GM19035 (cell line): Measurements from ENCODE around the gene KLHL14.
A peak's percentile ranks its signal among the peaks of the same experiment; 100 is the strongest.

Experiments used
- ATAC-seq: cut with Tn5 transposase; IDR thresholded peaks from one replicate; pipeline ENCODE4 v1.9.1; 2021; ENCODE audit not compliant: unreplicated experiment

Gene KLHL14

GRCh38 chr18:32770666-32771168 lies 2.1 kb downstream of the KLHL14 start:
- ATAC-seq = no peak

- ATAC-seq = no peak
These were observed 2.7 kb downstream of the KLHL14 start for GRCh38 chr18:32770054-32770665.

GRCh38 chr18:32769586-32770053 lies 3.2 kb downstream of the KLHL14 start:
- ATAC-seq = no peak

- ATAC-seq = no peak
These were observed 3.7 kb downstream of the KLHL14 start for GRCh38 chr18:32769071-32769585.

- no peak for ATAC-seq
These were observed 5.4 kb downstream of the KLHL14 start for GRCh38 chr18:32767400-32767799.

- ATAC-seq = no peak
These were observed 8.1 kb downstream of the KLHL14 start for GRCh38 chr18:32764611-32765244.

- no peak for ATAC-seq
These were observed 9.5 kb downstream of the KLHL14 start for GRCh38 chr18:32763293-32763692.

- ATAC-seq = no peak
These were observed 11.6 kb downstream of the KLHL14 start for GRCh38 chr18:32761231-32761630.

GRCh38 chr18:32760391-32760790 lies 12.4 kb downstream of the KLHL14 start:
- ATAC-seq = peak; percentile 98

- no peak for ATAC-seq
These were observed 13.1 kb downstream of the KLHL14 start for GRCh38 chr18:32759611-32760167.

GRCh38 chr18:32754508-32755263 lies 18.1 kb downstream of the KLHL14 start:
- ATAC-seq = no peak

GRCh38 chr18:32753656-32754260 lies 19.1 kb downstream of the KLHL14 start:
- no peak for ATAC-seq

GRCh38 chr18:32750328-32750727 lies 22.5 kb downstream of the KLHL14 start:
- ATAC-seq = no peak

- no peak for ATAC-seq
These were observed 23.0 kb downstream of the KLHL14 start for GRCh38 chr18:32749809-32750208.

- no peak for ATAC-seq
These were observed 30.2 kb downstream of the KLHL14 start for GRCh38 chr18:32742579-32742978.

GRCh38 chr18:32735781-32736180 lies 37.0 kb downstream of the KLHL14 start:
- no peak for ATAC-seq

GRCh38 chr18:32734442-32734841 lies 38.4 kb downstream of the KLHL14 start:
- no peak for ATAC-seq

- no peak for ATAC-seq
These were observed 40.7 kb downstream of the KLHL14 start for GRCh38 chr18:32732165-32732564.

- peak; percentile 98 for ATAC-seq
These were observed 42.2 kb downstream of the KLHL14 start for GRCh38 chr18:32730620-32731091.

GRCh38 chr18:32730068-32730467 lies 42.8 kb downstream of the KLHL14 start:
- ATAC-seq = no peak
